ENCODE data around the gene GAB1.

GAB1 gene

GRCh38 chr4:143424276-143424675 is 87.6 kb downstream of the GAB1 start:
- FAIRE-seq = no peak

- no peak for FAIRE-seq
Observed at GRCh38 chr4:143431526-143432257, 95.0 kb downstream of the GAB1 start.

GRCh38 chr4:143432258-143432591 is 95.5 kb downstream of the GAB1 start:
- no peak for FAIRE-seq

GRCh38 chr4:143433231-143433630 is 96.6 kb downstream of the GAB1 start:
- no peak for FAIRE-seq

GRCh38 chr4:143435955-143436354 is 99.3 kb downstream of the GAB1 start:
- no peak for FAIRE-seq

GRCh38 chr4:143437476-143437875 is 100.8 kb downstream of the GAB1 start:
- FAIRE-seq = no peak

- FAIRE-seq = no peak
Observed at GRCh38 chr4:143437937-143438336, 101.3 kb downstream of the GAB1 start.

GRCh38 chr4:143438710-143439109 is 102.0 kb downstream of the GAB1 start:
- no peak for FAIRE-seq

- no peak for FAIRE-seq
Observed at GRCh38 chr4:143441109-143441508, 104.4 kb downstream of the GAB1 start.

- FAIRE-seq = no peak
Observed at GRCh38 chr4:143441678-143442077, 105.0 kb downstream of the GAB1 start.

GRCh38 chr4:143443728-143444127 is 107.1 kb downstream of the GAB1 start:
- no peak for FAIRE-seq

- no peak for FAIRE-seq
Observed at GRCh38 chr4:143451186-143451585, 114.5 kb downstream of the GAB1 start.

- FAIRE-seq = no peak
Observed at GRCh38 chr4:143455211-143455610, 118.5 kb downstream of the GAB1 start.

GRCh38 chr4:143458966-143459365 is 122.3 kb downstream of the GAB1 start:
- peak; percentile 43 for FAIRE-seq

GRCh38 chr4:143473334-143474126 is 136.9 kb downstream of the GAB1 start:
- no peak for FAIRE-seq

GRCh38 chr4:143477487-143477886 is 140.8 kb downstream of the GAB1 start:
- no peak for FAIRE-seq

- FAIRE-seq = no peak
Observed at GRCh38 chr4:143481361-143481760, 144.7 kb downstream of the GAB1 start.

- no peak for FAIRE-seq
Observed at GRCh38 chr4:143482840-143483239, 146.2 kb downstream of the GAB1 start.

- FAIRE-seq = no peak
Observed at GRCh38 chr4:143486314-143486713, 149.6 kb downstream of the GAB1 start.

GRCh38 chr4:143488687-143489086 is 152.0 kb downstream of the GAB1 start:
- FAIRE-seq = no peak

GRCh38 chr4:143489106-143489505 is 152.4 kb downstream of the GAB1 start:
- FAIRE-seq = no peak

GRCh38 chr4:143498021-143498420 is 161.3 kb downstream of the GAB1 start:
- FAIRE-seq = no peak

- FAIRE-seq = no peak
Observed at GRCh38 chr4:143502231-143502630, 165.6 kb downstream of the GAB1 start.

- FAIRE-seq = no peak
Observed at GRCh38 chr4:143506031-143506430, 169.4 kb downstream of the GAB1 start.
